GM18907 (cell line): ENCODE results near the gene KIAA1328.

Experiments
- ATAC-seq: cut with Tn5 transposase; IDR thresholded peaks from one replicate; pipeline ENCODE4 v1.9.1; 2021; ENCODE audit warnings: mild to moderate bottlenecking, moderate library complexity; ENCODE audit not compliant: unreplicated experiment

Gene KIAA1328

DNA sequence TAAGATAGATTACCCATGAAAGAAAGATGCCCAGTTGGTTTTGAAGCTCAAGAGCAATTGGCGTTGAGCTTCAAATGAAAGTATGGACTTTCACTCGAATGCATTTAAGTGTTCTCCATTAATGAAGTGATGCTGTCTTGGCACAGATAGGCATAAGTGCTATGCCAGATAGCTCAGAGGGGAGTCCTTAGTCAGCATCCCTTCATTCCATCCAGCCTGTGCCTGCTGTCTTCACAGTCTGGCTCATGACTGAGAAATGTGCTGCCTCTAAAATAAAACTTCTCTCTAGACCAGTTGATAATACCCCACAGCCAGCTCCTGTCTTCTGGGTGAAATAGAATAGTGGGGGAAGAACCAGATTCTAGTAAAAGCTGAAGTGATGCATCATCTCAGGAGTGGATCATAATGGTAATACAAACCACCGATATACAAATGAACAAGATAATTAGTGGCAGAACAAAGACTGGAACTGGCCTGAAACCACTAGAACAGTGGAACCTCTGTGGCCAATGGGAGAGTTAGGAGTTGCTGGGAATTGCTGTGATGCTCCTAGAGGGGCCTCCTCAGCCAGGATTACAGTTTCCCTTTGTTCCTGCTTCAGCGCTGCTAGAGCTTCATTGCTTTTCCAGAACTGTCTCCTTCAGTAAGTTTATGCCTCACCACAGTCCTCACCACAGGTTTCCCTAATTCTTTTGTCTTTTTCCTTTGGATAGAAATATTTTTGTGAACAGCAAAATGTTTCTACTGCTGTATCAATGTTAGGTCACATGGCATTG is 359.3 kb downstream of the KIAA1328 start:
- no peak for ATAC-seq

DNA sequence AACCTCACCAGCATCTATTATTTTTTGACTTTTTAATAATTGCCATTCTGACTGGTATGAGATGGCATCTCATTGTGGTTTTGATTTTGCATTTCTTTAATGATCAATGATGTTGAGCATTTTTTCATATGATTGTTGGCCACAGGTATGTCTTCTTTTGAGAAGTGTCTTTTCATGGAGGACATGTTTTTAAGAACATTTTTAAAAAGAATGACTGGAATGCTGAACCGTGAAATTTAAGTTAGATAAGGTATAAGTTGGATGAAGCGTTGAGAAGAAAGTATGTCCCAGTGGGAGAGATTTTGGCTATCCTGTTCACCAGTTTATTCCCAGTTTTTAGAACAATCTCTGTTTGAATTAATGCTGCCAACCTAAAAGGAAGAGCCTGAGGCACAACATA is 370.8 kb downstream of the KIAA1328 start:
- no peak for ATAC-seq

GRCh38 chr18:37207343-37207742 is 378.4 kb downstream of the KIAA1328 start:
- ATAC-seq = no peak

DNA sequence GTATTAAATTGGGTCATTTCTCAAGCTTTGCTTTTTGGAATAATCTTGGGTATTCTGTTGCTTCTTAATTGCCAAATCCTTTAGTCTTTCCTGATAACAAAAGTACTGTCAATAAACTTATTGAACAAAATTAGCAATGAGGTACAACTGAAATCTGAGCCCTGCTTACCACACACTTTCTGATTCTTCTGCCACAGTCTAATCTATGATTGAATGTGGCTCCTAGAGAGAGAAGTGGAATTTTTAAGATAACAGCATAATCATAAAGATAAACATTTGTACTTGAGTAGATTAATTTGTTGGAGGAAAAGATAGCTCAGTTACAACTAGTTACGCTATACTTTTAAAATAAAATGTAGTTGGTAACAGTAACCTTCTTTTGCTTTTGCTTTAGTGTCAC is 381.9 kb downstream of the KIAA1328 start:
- ATAC-seq = no peak

DNA sequence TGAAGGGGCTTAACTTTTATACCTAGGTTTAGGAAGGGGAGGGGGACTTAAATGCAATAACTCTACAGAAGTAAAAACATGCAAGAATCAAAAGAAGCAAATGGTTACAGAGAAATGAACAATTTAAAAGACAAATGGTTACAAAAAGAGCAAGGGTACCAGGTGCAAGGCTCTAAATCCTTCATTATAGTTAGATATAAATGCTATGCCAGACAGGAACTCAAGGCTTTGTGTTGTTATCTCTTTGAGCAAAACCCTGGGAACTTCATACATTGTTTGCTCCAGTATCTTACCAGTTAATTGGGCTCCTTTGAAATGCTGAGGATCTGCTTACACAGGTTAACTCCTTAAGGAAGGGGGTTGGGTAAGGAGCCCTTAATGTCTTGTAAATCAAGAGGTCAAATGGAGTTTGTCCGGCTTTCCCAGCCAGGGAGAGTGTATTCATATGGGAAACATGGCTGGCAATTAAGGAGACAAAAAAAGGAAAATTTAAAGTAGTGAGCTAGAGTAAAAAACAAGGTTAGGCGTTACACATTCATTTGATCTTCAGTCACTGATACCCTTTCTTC is 389.2 kb downstream of the KIAA1328 start:
- no peak for ATAC-seq

DNA sequence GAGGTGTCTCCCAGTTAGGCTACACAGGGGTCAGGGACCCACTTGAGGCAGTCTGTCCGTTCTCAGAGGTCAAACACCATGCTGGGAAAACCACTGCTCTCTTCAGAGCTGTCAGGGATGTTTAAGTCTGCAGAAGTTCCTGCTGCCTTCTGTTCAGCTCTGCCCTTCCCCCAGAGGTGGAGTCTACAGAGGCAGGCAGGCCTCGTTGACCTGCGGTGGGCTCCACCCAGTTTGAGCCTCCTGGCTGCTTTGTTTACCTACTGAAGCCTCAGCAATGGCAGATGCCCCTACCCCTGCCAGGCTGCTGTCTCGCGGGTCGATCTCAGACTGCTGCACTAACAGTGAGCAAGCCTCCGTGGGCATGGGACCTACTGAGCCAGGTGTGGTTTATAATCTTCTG is 390.3 kb downstream of the KIAA1328 start:
- ATAC-seq = no peak

DNA sequence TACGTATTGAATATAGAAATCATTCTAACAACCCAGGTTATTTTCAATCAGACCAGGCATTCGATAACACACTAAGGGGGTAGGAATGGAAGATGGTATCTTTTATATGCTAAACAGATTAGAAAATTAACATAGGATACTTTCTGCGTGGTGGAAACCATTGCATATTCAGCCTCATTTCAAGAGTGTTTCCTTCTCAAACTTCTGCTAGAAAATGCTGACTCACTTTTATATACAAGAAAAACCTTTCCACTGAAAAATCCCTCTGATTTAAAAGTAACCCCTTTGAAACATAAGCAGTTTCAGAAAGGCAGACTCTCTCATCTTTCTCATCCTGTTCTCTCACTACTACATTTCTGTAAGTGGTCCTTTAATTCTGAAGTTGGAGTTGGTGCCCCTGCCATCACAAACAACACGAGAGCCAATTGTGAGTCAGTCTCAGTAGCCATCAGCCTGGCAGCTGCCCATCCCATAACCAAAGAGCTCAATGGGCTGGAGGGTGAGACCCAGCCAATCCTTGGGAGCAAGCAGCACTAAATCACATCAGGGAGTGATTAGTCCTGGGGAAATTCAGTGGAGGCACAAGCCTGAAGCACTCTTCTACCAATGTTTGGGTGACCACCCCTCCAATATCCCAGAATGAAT is 393.5 kb downstream of the KIAA1328 start:
- no peak for ATAC-seq

DNA sequence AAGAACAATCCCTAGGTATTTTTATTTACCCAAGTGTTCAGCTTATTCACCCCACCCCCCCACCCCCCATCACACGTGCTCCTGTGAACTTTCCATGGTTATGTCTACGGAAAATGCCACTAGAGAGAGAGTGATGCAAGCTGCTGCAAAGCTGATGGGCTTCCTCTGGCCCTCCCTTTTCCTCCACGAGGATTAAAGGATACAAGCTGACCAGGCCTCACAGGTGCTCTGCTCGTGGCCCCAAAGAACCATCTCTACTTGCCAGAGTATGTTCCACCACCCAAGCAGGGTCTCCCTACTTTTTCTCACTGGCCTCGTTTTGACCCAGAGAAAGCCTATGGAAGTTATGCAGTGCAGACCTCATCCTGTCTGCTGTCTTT is 394.1 kb downstream of the KIAA1328 start:
- no peak for ATAC-seq

- ATAC-seq = no peak
Observed at GRCh38 chr18:37225279-37225678, 396.4 kb downstream of the KIAA1328 start.

GRCh38 chr18:37230768-37231167 is 401.8 kb downstream of the KIAA1328 start:
- no peak for ATAC-seq

GRCh38 chr18:37231251-37231650 is 402.3 kb downstream of the KIAA1328 start:
- ATAC-seq = no peak

DNA sequence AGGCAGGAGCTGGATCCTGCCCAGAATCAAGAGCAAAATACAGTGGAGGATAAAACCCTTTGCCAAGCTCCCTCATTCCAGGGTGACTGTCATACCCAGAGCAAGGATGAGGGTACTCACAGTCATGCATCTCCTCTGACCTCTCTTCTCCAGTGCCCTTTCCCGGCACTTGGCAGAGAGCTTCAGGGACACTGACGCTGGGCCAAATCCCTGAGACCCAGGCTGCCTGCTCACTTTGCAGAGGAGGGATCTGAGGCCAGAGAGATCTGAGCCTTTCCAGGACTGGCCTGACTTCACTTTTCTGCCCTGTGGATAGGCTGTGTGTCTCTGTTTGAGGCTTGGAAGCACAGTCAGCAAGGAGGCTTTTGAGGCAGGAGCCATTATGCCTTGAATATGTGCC is 406.7 kb downstream of the KIAA1328 start:
- no peak for ATAC-seq

- no peak for ATAC-seq
Observed at GRCh38 chr18:37238282-37239108, 409.6 kb downstream of the KIAA1328 start.

DNA sequence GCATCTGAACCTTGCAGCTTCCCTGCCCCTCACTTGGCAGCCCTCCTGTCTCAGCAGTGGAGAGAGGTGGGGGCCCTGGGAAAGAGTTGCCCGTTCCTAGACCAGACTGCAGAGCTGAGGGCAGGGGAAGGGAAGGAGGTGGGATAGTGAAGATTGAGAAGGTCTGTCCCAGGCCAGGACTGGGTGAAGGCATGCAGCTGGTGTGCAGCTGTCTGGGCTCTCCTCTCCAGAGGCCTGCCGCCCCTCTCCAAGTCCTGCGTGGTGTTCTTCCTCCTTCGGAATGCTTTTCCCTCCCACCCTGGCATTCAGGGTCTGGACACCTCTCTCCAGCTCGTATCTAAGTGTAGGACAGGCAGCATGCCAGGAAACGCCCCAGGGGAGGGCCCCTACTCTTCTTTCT is 413.2 kb downstream of the KIAA1328 start:
- no peak for ATAC-seq

GRCh38 chr18:37242826-37243560 is 414.1 kb downstream of the KIAA1328 start:
- no peak for ATAC-seq

DNA sequence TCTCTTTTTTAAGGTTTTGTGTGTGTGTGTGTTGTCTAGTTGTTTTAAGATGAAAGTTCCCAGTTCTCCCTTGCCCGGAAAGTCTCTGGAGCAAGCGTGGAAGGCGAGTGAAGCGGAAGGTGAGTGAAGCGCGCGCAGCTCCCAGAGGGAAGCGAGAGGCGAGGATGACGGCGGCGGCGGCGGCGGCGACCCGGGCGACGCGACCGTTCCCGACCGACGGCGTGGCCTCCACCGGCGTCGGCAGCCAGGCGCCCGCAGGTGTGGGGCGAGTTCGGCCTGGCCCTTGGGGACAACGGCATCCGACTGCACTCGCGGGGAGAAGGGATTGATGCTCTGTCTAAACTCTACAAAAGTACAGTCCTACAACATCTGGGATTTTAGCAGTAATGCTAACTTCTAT is 414.8 kb downstream of the KIAA1328 start:
- ATAC-seq = no peak

GRCh38 chr18:37244618-37245017 is 415.7 kb downstream of the KIAA1328 start:
- no peak for ATAC-seq

DNA sequence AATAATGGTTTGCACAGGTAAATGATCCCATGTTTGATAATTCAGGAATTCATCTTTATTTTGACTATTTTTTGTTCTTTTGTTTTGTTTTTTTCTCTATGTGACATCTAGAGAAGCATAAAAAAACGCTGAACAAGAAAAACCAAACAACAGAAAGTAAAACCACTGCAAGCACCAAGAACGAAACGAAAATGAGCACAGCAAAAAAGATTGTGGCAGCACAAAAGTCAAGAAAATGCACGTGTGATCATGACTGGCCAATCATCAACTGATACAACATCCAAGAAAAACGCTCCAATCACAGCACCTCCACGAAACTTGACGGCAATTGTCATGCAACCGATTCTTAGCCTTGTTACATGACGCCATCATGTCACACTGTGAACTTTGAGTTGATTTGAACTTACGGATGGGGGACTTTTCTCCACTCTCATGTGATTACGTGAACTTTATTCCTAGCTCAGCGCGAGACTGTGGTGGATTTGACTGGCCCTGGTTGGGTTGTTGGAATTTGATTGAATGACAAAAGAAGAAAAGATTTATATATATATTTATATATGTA is 417.9 kb downstream of the KIAA1328 start:
- ATAC-seq = no peak

DNA sequence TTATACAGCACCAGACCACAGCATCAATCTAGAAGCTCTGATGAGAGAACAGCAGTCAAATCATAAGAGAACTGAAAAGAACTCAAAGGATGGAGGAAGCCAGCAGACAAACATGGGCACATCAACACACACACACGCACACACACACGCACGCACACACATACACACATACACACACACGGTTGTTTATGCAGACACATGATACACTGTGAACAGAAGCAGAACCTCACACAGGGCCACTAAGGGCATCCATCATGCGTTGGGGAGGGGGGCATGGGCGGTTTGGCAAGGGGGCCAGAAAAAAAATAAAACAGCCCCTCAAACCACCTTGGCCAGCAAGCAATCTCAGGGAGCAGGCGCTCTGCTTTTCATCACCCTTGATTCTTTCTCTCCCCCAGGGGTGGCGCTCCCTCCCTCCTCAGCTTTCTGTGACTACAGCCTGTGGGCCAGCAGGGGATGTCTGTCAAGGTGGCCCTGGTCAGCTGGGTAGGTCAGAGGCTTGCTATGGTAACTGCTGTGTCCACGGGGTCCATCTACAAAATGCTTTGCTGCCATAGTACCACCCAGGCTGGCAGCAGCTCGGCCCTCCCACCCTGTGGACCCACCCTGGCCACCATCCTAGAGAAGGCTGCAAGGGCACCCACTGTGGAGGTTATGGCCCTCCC is 418.7 kb downstream of the KIAA1328 start:
- no peak for ATAC-seq

GRCh38 chr18:37248281-37248680 is 419.4 kb downstream of the KIAA1328 start:
- no peak for ATAC-seq
